AG08396 (cell line): ENCODE data around the gene RGS9.
A peak's percentile ranks its signal among the peaks of the same experiment; 100 is the strongest.
"Not testable (repeated sequence)": the region's sequence is repeated elsewhere in the genome, so short reads cannot be mapped to it uniquely, and the experiment has no call there.

Experiments used
- DNase-seq: peaks from one replicate; pipeline ENCODE4 v3.0.0; 2012; ENCODE audit warnings: low spot score, mixed read lengths

The RGS9 gene

GRCh38 chr17:65115839-65116238 is 21.3 kb upstream of the RGS9 start:
- no peak for DNase-seq

- DNase-seq: not testable (repeated sequence)
Observed at GRCh38 chr17:65116515-65116914, 20.7 kb upstream of the RGS9 start.

- no peak for DNase-seq
Observed at GRCh38 chr17:65117384-65118035, 19.7 kb upstream of the RGS9 start.

- DNase-seq: no peak
Observed at GRCh38 chr17:65121368-65121767, 15.8 kb upstream of the RGS9 start.

- no peak for DNase-seq
Observed at GRCh38 chr17:65121916-65122806, 15.0 kb upstream of the RGS9 start.

GRCh38 chr17:65122836-65123756 is 14.1 kb upstream of the RGS9 start:
- peak; percentile 91 for DNase-seq

GRCh38 chr17:65123757-65124675 is 13.2 kb upstream of the RGS9 start:
- no peak for DNase-seq

- DNase-seq: no peak
Observed at GRCh38 chr17:65130832-65131231, 6.3 kb upstream of the RGS9 start.

- DNase-seq: no peak
Observed at GRCh38 chr17:65131240-65131639, 5.9 kb upstream of the RGS9 start.

- peak; percentile 88 for DNase-seq
Observed at GRCh38 chr17:65131946-65132345, 5.2 kb upstream of the RGS9 start.

- no peak for DNase-seq
Observed at GRCh38 chr17:65134035-65134434, 3.1 kb upstream of the RGS9 start.

- no peak for DNase-seq
Observed at GRCh38 chr17:65139101-65139764, 2.1 kb downstream of the RGS9 start.

- DNase-seq: no peak
Observed at GRCh38 chr17:65142247-65142646, 5.1 kb downstream of the RGS9 start.

GRCh38 chr17:65143889-65144604 is 6.9 kb downstream of the RGS9 start:
- DNase-seq: no peak

GRCh38 chr17:65145743-65146142 is 8.6 kb downstream of the RGS9 start:
- DNase-seq: no peak

- no peak for DNase-seq
Observed at GRCh38 chr17:65147955-65148354, 10.8 kb downstream of the RGS9 start.

- peak; percentile 43 for DNase-seq
Observed at GRCh38 chr17:65154770-65155589, 17.8 kb downstream of the RGS9 start.

- DNase-seq: no peak
Observed at GRCh38 chr17:65155622-65156021, 18.5 kb downstream of the RGS9 start.

GRCh38 chr17:65156185-65156834 is 19.1 kb downstream of the RGS9 start:
- DNase-seq: no peak
